ENCODE data around the gene ILK. TPM values are rescaled to one million over a fixed set of nuclear protein-coding genes. Genes with fewer than 3 reads are reported as not detected.

ILK gene
- total RNA-seq, 1 experiment from 2014 or later: 73.5 TPM

GRCh38 chr11:6574816-6575715 is 28.5 kb upstream of the ILK start:
- ChIA-PET POLR2A (interaction anchor here (0.6 kb wide), 1 partner anchor 101 kb away, joined by 3 read pairs; no protein-coding TSS in a partner anchor), CTCF (no interaction called here)

More at GRCh38 chr11:6574816-6575715, 28.5 kb upstream of the ILK start:
- RAD21 ChIA-PET (ENCODE audit: low non-redundant PET in 1 of 2, low total read pairs in 2 of 2, uncharacterized antibody in 2 of 2, unreplicated experiment in 2 of 2): no interaction called here
- Histone ChIP-seq H3K4me2 (ENCODE audit: low read length) (no peak overlapping the region), H4K20me1 (ENCODE audit: insufficient read depth) (no peaks in the 10 kb centered on the region), H3K9me2 (ENCODE audit: insufficient read depth) (no peaks in the 10 kb centered on the region), H3K9me3 (ENCODE audit: control insufficient read depth in 1 of 2, insufficient read depth in 1 of 2, low read depth in 1 of 2, low read length in 2 of 2) (no peaks in the 10 kb centered on the region), H3K4me1 (ENCODE audit: control insufficient read depth in 1 of 2, insufficient read depth in 2 of 2, low read length in 2 of 2) (no peaks in the 10 kb centered on the region), H3K79me2 (ENCODE audit: insufficient read depth, low read length) (no peaks in the 10 kb centered on the region; the same call in 1 of the 2 replicates), H3K36me3 (ENCODE audit: control insufficient read depth in 1 of 2, insufficient read depth in 2 of 2, low read length in 2 of 2) (no peaks in the 10 kb centered on the region), H3K27ac (ENCODE audit: low read depth, low read length) (no peak overlapping the region), H3K27me3 (ENCODE audit: insufficient read depth, low read length) (no peaks in the 10 kb centered on the region), H3K4me3 (replicated peaks in 1 of 2; ENCODE audit: low read depth in 1 of 2, low read length in 2 of 2) (no peak overlapping the region), H3K9ac (ENCODE audit: low read length) (no peak overlapping the region), H2AFZ (ENCODE audit: low read depth, low read length, poor library complexity, severe bottlenecking) (no peak overlapping the region)
- ATAC-seq: no peak
- no peak for TF ChIP-seq ZFX (IDR thresholded peaks at IDR 0.05)
- TF ChIP-seq RAD21 (IDR thresholded peaks at IDR 0.05; ENCODE audit: low read depth): no peak
- no peak for TF ChIP-seq SIN3A (IDR thresholded peaks at IDR 0.05; ENCODE audit: low read depth)
- no peak for TF ChIP-seq JUND (IDR thresholded peaks at IDR 0.05)
- TF ChIP-seq YY1 (IDR thresholded peaks at IDR 0.05; ENCODE audit: extremely low read depth, insufficient replicate concordance, low read depth, low read length): no peak
- no peak for TF ChIP-seq ZBTB33 (IDR thresholded peaks at IDR 0.05; ENCODE audit: extremely low read depth, insufficient replicate concordance, low read length)
- TF ChIP-seq TCF7L2 (IDR thresholded peaks at IDR 0.05; ENCODE audit: borderline replicate concordance, extremely low read depth, insufficient read depth, insufficient read length): no peak
- TF ChIP-seq SRF (IDR thresholded peaks at IDR 0.05; ENCODE audit: low read depth): no peak
- no peak for TF ChIP-seq POLR2A (IDR thresholded peaks at IDR 0.05; ENCODE audit: borderline replicate concordance, extremely low read depth, insufficient read depth, insufficient read length)
- TF ChIP-seq CEBPB (IDR thresholded peaks at IDR 0.05; ENCODE audit: low read depth): no peak
- TF ChIP-seq, protein P1, sequence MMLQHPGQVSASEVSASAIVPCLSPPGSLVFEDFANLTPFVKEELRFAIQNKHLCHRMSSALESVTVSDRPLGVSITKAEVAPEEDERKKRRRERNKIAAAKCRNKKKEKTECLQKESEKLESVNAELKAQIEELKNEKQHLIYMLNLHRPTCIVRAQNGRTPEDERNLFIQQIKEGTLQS (IDR thresholded peaks at IDR 0.05): no peak
- TF ChIP-seq, protein P2, sequence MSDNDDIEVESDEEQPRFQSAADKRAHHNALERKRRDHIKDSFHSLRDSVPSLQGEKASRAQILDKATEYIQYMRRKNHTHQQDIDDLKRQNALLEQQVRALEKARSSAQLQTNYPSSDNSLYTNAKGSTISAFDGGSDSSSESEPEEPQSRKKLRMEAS (IDR thresholded peaks at IDR 0.05): no peak
- no peak for TF ChIP-seq ZNF274 (IDR thresholded peaks at IDR 0.05; ENCODE audit: low read depth, low read length)
- no peak for TF ChIP-seq EGR1 (IDR thresholded peaks at IDR 0.05; ENCODE audit: low read depth)
- no peak for TF ChIP-seq CBX3 (IDR thresholded peaks at IDR 0.05; ENCODE audit: low read depth)
- no peak for TF ChIP-seq POLR2AphosphoS5 (IDR thresholded peaks at IDR 0.05; ENCODE audit: low read depth, low read length)
- no peak for TF ChIP-seq FOSL1 (IDR thresholded peaks at IDR 0.05; ENCODE audit: low read depth)
- no peak for DNase-seq (ENCODE audit: low read depth, low spot score)
- BruUV-seq (replicated peaks): no TSS peak
- intact Hi-C loops (cut with micrococcal nuclease): no loop called here

Measured in HCT116 (cell line).